Psoas muscle (tissue), 8 donors: Measurements from ENCODE around the gene UBE2H. TPM values are rescaled to one million over a fixed set of nuclear protein-coding genes. Genes with fewer than 3 reads are reported as not detected.
"Not testable (repeated sequence)": the region's sequence is repeated elsewhere in the genome, so short reads cannot be mapped to it uniquely, and the experiment has no call there.

Source experiments
- ATAC-seq, 4 donors: fragments of 200-7000 bp; cut with Tn5 transposase; one replicate each; pipeline ENCODE4 v1.9.1; 2020; ENCODE audit warnings: moderate library complexity in 3 of 4, mild to moderate bottlenecking in 2 of 4
- DNase-seq, 2 donors: peaks; one replicate each; pipeline ENCODE4 v3.0.0-alpha.2; 2020
- H3K27ac ChIP-seq: fragments of 200-600 bp; one replicate; pipeline ENCODE4 v1.8.0; 2022
- H3K27me3 ChIP-seq, 3 donors: fragments of 200-600 bp in 1 of 3; one replicate each; pipeline versions ENCODE4 v1.6.1 to v1.8.0; 2013 to 2022; ENCODE audit warnings: low read length in 2 of 3, mild to moderate bottlenecking in 2 of 3, moderate library complexity in 1 of 3; ENCODE audit not compliant: insufficient read depth in 3 of 3
- H3K36me3 ChIP-seq, 2 donors: fragments of 200-600 bp in 1 of 2; one replicate each; pipeline versions ENCODE4 v1.6.1 to v1.8.0; 2013 to 2022; ENCODE audit warnings: low read depth in 1 of 2, mild to moderate bottlenecking in 1 of 2, moderate library complexity in 1 of 2; ENCODE audit not compliant: insufficient read depth in 1 of 2
- H3K4me1 ChIP-seq: fragments of 200-600 bp; one replicate; pipeline ENCODE4 v1.8.0; 2022
- H3K4me3 ChIP-seq: fragments of 200-600 bp; one replicate; pipeline ENCODE4 v1.8.0; 2022; ENCODE audit warnings: mild to moderate bottlenecking
- H3K9me3 ChIP-seq: fragments of 200-600 bp; one replicate; pipeline ENCODE4 v1.8.0; 2022
- CTCF ChIP-seq: fragments of 200-600 bp; IDR thresholded peaks from one replicate; pipeline ENCODE4 v1.8.0; 2022; ENCODE audit warnings: antibody characterized with exemption
- whole genome bisulfite sequencing, 3 donors: extraction: QIAGEN DNeasy Blood & Tissue Kit; methylation state at CpG; one replicate each; pipeline versions ENCODE4 v1.1.6 to v1.1.7; 2013; 5-methylcytosine and 5-hydroxymethylcytosine counted together
- intact Hi-C, 2 donors: fragments of 100-400 bp; cut with DNase I; formaldehyde crosslinking; loops; one replicate each; pipeline versions ENCODE4 v1.11.0 to v1.14.2; 2022
- polyA plus RNA-seq, 3 donors: library from polyadenylated mRNA; stranded (reverse); fragments of 200-250 nt; gene quantifications; one replicate each; pipeline ENCODE4 v1.2.3, GENCODE V29; 2013
- total RNA-seq, 4 donors: library from RNA; stranded (reverse); fragmentation: NEBNext Ultra II Directional in 2 of 4; extraction: Animal tissue kit (Norgen Biotek cat#: 25700) in 2 of 4; gene quantifications; one replicate each; pipeline versions ENCODE4 v1.2.1 to v1.2.4, GENCODE V29; 2021 to 2023
- donor health status: healthy with polysubstance abuse.
- donor health status: DM: no; HTN: no; CAD: no; lungs with moderate emphysema.
- donor health status: Bipolar disorder and iron deficiency.
- donor health status: healthy.
- donor health status: DM: yes; HTN: yes; CAD: no.
- donor health status: DM: no; HTN: no; CAD: no.
- donor health status: DM: no; HTN: no; CAD: no.
- donor health status: DM: yes; HTN: yes; CAD: no.

Gene UBE2H
- total and polyA plus RNA-seq, 7 donors, result 17.3 to 115 (median 77.3) TPM

- Histone ChIP-seq H3K4me1 (peaks cover 14% of the 10 kb centered on the region), H3K36me3 (no peaks in the 10 kb centered on the region), H3K27me3 (no peaks in the 10 kb centered on the region), H3K9me3 (no peaks in the 10 kb centered on the region), H3K27ac (peak overlapping the region; percentile 65), H3K4me3 (no peak overlapping the region)
- ATAC-seq, result peak in 1 of 4 donors; percentile 4
- DNase-seq, result no peak
- intact Hi-C loops, result loop anchor here in 1 of 2 donors (5.0 kb wide), 1 partner anchor 56 kb away; no protein-coding TSS in a partner anchor
- 82 to 93% (median 83%) methylated on average over 16 of the region's 16 CpGs for WGBS, 3 donors
- TF ChIP-seq CTCF, result no peak
Measured at GRCh38 chr7:129798616-129799349, 154.0 kb downstream of the UBE2H start.

GRCh38 chr7:129797214-129797789 lies 155.5 kb downstream of the UBE2H start:
- WGBS, 3 donors, result 56 to 67% (median 62%) methylated on average over 7 of the region's 7 CpGs
- Histone ChIP-seq H3K36me3 (no peaks in the 10 kb centered on the region), H3K4me1 (peaks cover 14% of the 10 kb centered on the region), H3K27me3 (no peaks in the 10 kb centered on the region), H3K9me3 (no peaks in the 10 kb centered on the region), H3K27ac (peak overlapping the region; percentile 74), H3K4me3 (no peak overlapping the region)
- no peak for ATAC-seq
- no peak for DNase-seq
- intact Hi-C loops, result loop anchor here in 1 of 2 donors (5.0 kb wide), 1 partner anchor 55 kb away; no protein-coding TSS in a partner anchor
- TF ChIP-seq CTCF, result no peak

- ATAC-seq, result no peak
Measured at GRCh38 chr7:129796186-129796775, 156.5 kb downstream of the UBE2H start.

GRCh38 chr7:129794461-129794860 lies 158.3 kb downstream of the UBE2H start:
- WGBS, 3 donors, result 88 to 95% (median 89%) methylated on average over 9 of the region's 9 CpGs
- H3K9me3 ChIP-seq, H3K4me3 ChIP-seq, H3K27ac ChIP-seq, intact Hi-C loops, H3K27me3 ChIP-seq, DNase-seq, H3K36me3 ChIP-seq, ATAC-seq: not testable (repeated sequence)
- H3K4me1 ChIP-seq, result peaks cover 14% of the 10 kb centered on the region

More at GRCh38 chr7:129796186-129796775, 156.5 kb downstream of the UBE2H start:
- Histone ChIP-seq H3K4me3 (no peak overlapping the region), H3K27me3 (no peaks in the 10 kb centered on the region), H3K4me1 (peaks cover 14% of the 10 kb centered on the region), H3K36me3 (no peaks in the 10 kb centered on the region), H3K27ac (no peak overlapping the region), H3K9me3 (no peaks in the 10 kb centered on the region)
- intact Hi-C loops, result loop anchor here in 1 of 2 donors (5.0 kb wide), 1 partner anchor 54 kb away; no protein-coding TSS in a partner anchor
- WGBS, 3 donors, result 94 to 95% (median 94%) methylated on average over 9 of the region's 9 CpGs
- no peak for TF ChIP-seq CTCF
- no peak for DNase-seq
